ENCODE data around the gene LMOD3. TPM values are rescaled to one million over a fixed set of nuclear protein-coding genes. Genes with fewer than 3 reads are reported as not detected.
A peak's percentile ranks its signal among the peaks of the same experiment; 100 is the strongest.

Gene LMOD3
- total RNA-seq, 1 experiment from 2014 or later = not detected

- no peak for DNase-seq (ENCODE audit: low read depth)
- in situ Hi-C loops (cut with HindIII; ENCODE audit: low pct_unique_long_range_greater_than_20kb, low sequenced_read_pairs) = no loop called here
These were observed 7.1 kb upstream of the LMOD3 start for GRCh38 chr3:69129531-69129930.

- in situ Hi-C loops (cut with HindIII; ENCODE audit: low pct_unique_long_range_greater_than_20kb, low sequenced_read_pairs) = no loop called here
- DNase-seq (ENCODE audit: low read depth) = no peak
These were observed 6.1 kb upstream of the LMOD3 start for GRCh38 chr3:69128509-69128908.

GRCh38 chr3:69126999-69127398 lies 4.6 kb upstream of the LMOD3 start:
- no peak for DNase-seq (ENCODE audit: low read depth)

GRCh38 chr3:69126216-69126615 lies 3.8 kb upstream of the LMOD3 start:
- no peak for DNase-seq (ENCODE audit: low read depth)
- in situ Hi-C loops (cut with HindIII; ENCODE audit: low pct_unique_long_range_greater_than_20kb, low sequenced_read_pairs) = no loop called here

More at GRCh38 chr3:69126999-69127398, 4.6 kb upstream of the LMOD3 start:
- in situ Hi-C loops (cut with HindIII; ENCODE audit: low pct_unique_long_range_greater_than_20kb, low sequenced_read_pairs) = no loop called here

GRCh38 chr3:69121950-69122349 lies 445 bp downstream of the LMOD3 start:
- no peak for DNase-seq (ENCODE audit: low read depth)
- in situ Hi-C loops (cut with HindIII; ENCODE audit: low pct_unique_long_range_greater_than_20kb, low sequenced_read_pairs) = no loop called here

GRCh38 chr3:69121513-69121912 lies 882 bp downstream of the LMOD3 start:
- in situ Hi-C loops (cut with HindIII; ENCODE audit: low pct_unique_long_range_greater_than_20kb, low sequenced_read_pairs) = no loop called here
- DNase-seq (ENCODE audit: low read depth) = no peak

GRCh38 chr3:69120879-69121464 lies 1.4 kb downstream of the LMOD3 start:
- in situ Hi-C loops (cut with HindIII; ENCODE audit: low pct_unique_long_range_greater_than_20kb, low sequenced_read_pairs) = no loop called here
- DNase-seq (ENCODE audit: low read depth) = peak; percentile 57

- in situ Hi-C loops (cut with HindIII; ENCODE audit: low pct_unique_long_range_greater_than_20kb, low sequenced_read_pairs) = no loop called here
- no peak for DNase-seq (ENCODE audit: low read depth)
These were observed 2.7 kb downstream of the LMOD3 start for GRCh38 chr3:69119681-69120080.

- in situ Hi-C loops (cut with HindIII; ENCODE audit: low pct_unique_long_range_greater_than_20kb, low sequenced_read_pairs) = no loop called here
- DNase-seq (ENCODE audit: low read depth) = no peak
These were observed 3.3 kb downstream of the LMOD3 start for GRCh38 chr3:69119138-69119537.

GRCh38 chr3:69118555-69118954 lies 3.8 kb downstream of the LMOD3 start:
- in situ Hi-C loops (cut with HindIII; ENCODE audit: low pct_unique_long_range_greater_than_20kb, low sequenced_read_pairs) = no loop called here
- DNase-seq (ENCODE audit: low read depth) = no peak

- no peak for DNase-seq (ENCODE audit: low read depth)
- in situ Hi-C loops (cut with HindIII; ENCODE audit: low pct_unique_long_range_greater_than_20kb, low sequenced_read_pairs) = no loop called here
These were observed 5.5 kb downstream of the LMOD3 start for GRCh38 chr3:69116897-69117296.

- no peak for DNase-seq (ENCODE audit: low read depth)
- in situ Hi-C loops (cut with HindIII; ENCODE audit: low pct_unique_long_range_greater_than_20kb, low sequenced_read_pairs) = no loop called here
These were observed 6.2 kb downstream of the LMOD3 start for GRCh38 chr3:69116162-69116561.

- DNase-seq (ENCODE audit: low read depth) = no peak
- in situ Hi-C loops (cut with HindIII; ENCODE audit: low pct_unique_long_range_greater_than_20kb, low sequenced_read_pairs) = no loop called here
These were observed 6.7 kb downstream of the LMOD3 start for GRCh38 chr3:69115731-69116130.

- DNase-seq (ENCODE audit: low read depth) = no peak
- in situ Hi-C loops (cut with HindIII; ENCODE audit: low pct_unique_long_range_greater_than_20kb, low sequenced_read_pairs) = no loop called here
These were observed 8.9 kb downstream of the LMOD3 start for GRCh38 chr3:69113536-69113935.

- DNase-seq (ENCODE audit: low read depth) = no peak
- in situ Hi-C loops (cut with HindIII; ENCODE audit: low pct_unique_long_range_greater_than_20kb, low sequenced_read_pairs) = no loop called here
These were observed 11.4 kb downstream of the LMOD3 start for GRCh38 chr3:69110941-69111546.

GRCh38 chr3:69108811-69109210 lies 13.6 kb downstream of the LMOD3 start:
- no peak for DNase-seq (ENCODE audit: low read depth)
- in situ Hi-C loops (cut with HindIII; ENCODE audit: low pct_unique_long_range_greater_than_20kb, low sequenced_read_pairs) = no loop called here

- no peak for DNase-seq (ENCODE audit: low read depth)
- in situ Hi-C loops (cut with HindIII; ENCODE audit: low pct_unique_long_range_greater_than_20kb, low sequenced_read_pairs) = no loop called here
These were observed 14.6 kb downstream of the LMOD3 start for GRCh38 chr3:69107841-69108240.

- in situ Hi-C loops (cut with HindIII; ENCODE audit: low pct_unique_long_range_greater_than_20kb, low sequenced_read_pairs) = no loop called here
- DNase-seq (ENCODE audit: low read depth) = no peak
These were observed 17.1 kb downstream of the LMOD3 start for GRCh38 chr3:69105320-69105719.

GRCh38 chr3:69104586-69104985 lies 17.8 kb downstream of the LMOD3 start:
- in situ Hi-C loops (cut with HindIII; ENCODE audit: low pct_unique_long_range_greater_than_20kb, low sequenced_read_pairs) = no loop called here
- no peak for DNase-seq (ENCODE audit: low read depth)

- DNase-seq (ENCODE audit: low read depth) = no peak
- in situ Hi-C loops (cut with HindIII; ENCODE audit: low pct_unique_long_range_greater_than_20kb, low sequenced_read_pairs) = no loop called here
These were observed 19.3 kb downstream of the LMOD3 start for GRCh38 chr3:69103123-69103522.

All from Caki2 (cell line).